HG03457 (cell line): ENCODE data around the gene LMNTD2.
"Not testable (repeated sequence)": the region's sequence is repeated elsewhere in the genome, so short reads cannot be mapped to it uniquely, and the experiment has no call there.

Experiments
- ATAC-seq: cut with Tn5 transposase; IDR thresholded peaks from one replicate; pipeline ENCODE4 v1.9.1; 2021; ENCODE audit warnings: moderate number of reproducible peaks; ENCODE audit not compliant: unreplicated experiment

LMNTD2 gene

GRCh38 chr11:516918-517685, 43.4 kb downstream of the LMNTD2 start:
- ATAC-seq, result not testable (repeated sequence)

GRCh38 chr11:516400-516799, 44.1 kb downstream of the LMNTD2 start:
- ATAC-seq, result no peak

GRCh38 chr11:515131-515530, 45.4 kb downstream of the LMNTD2 start:
- no peak for ATAC-seq

GRCh38 chr11:514606-515005, 45.9 kb downstream of the LMNTD2 start:
- ATAC-seq, result no peak

GRCh38 chr11:512761-513595, 47.6 kb downstream of the LMNTD2 start:
- ATAC-seq, result no peak

- no peak for ATAC-seq
These were observed 51.6 kb downstream of the LMNTD2 start for GRCh38 chr11:508956-509355.

- no peak for ATAC-seq
These were observed 52.6 kb downstream of the LMNTD2 start for GRCh38 chr11:507727-508515.

- peak; percentile 32 for ATAC-seq
These were observed 53.4 kb downstream of the LMNTD2 start, which contains the start of gene RNH1 for GRCh38 chr11:506995-507726. Gene RNH1, minus strand, starts transcription at chr11:507242. Its CDS starts 5,080 bp downstream, at chr11:502162.

GRCh38 chr11:506238-506994, 54.1 kb downstream of the LMNTD2 start:
- ATAC-seq, result peak; percentile 53

- ATAC-seq, result no peak
These were observed 55.6 kb downstream of the LMNTD2 start for GRCh38 chr11:504994-505344.
